Stimulated activated naive CD8-positive, alpha-beta T cell treated with anti-CD3 and anti-CD28 coated beads, Interleukin-15, Interleukin-2, amounts not matched to agents 100 ng/mL and 50 ng/mL, for 24 hours (primary cell): ENCODE data around the gene TBX2.

Source experiments
- H3K27ac Mint-ChIP-seq: one replicate; pipeline ENCODE4 v1.8.0; 2021; ENCODE audit warnings: mild to moderate bottlenecking, mixed read lengths
- H3K27me3 Mint-ChIP-seq: one replicate; pipeline ENCODE4 v1.8.0; 2021; ENCODE audit warnings: mixed read lengths
- H3K36me3 Mint-ChIP-seq: one replicate; pipeline ENCODE4 v1.8.0; 2021; ENCODE audit warnings: low read depth, mixed read lengths
- H3K4me1 Mint-ChIP-seq: one replicate; pipeline ENCODE4 v1.8.0; 2021; ENCODE audit warnings: low read depth, mixed read lengths
- H3K4me3 Mint-ChIP-seq: one replicate; pipeline ENCODE4 v1.8.0; 2021; ENCODE audit warnings: mild to moderate bottlenecking, mixed read lengths
- H3K9me3 Mint-ChIP-seq: one replicate; pipeline ENCODE4 v1.8.0; 2021; ENCODE audit warnings: mixed read lengths

The TBX2 gene

GRCh38 chr17:61402073-61402541 is 2.5 kb downstream of the TBX2 start:
- Mint-ChIP-seq H3K36me3 (no peaks in the 10 kb centered on the region), H3K9me3 (no peaks in the 10 kb centered on the region), H3K4me1 (peaks cover 46% of the 10 kb centered on the region), H3K27ac (no peak overlapping the region), H3K27me3 (peaks cover 60% of the 10 kb centered on the region), H3K4me3 (peak overlapping the region; percentile 58)

DNA sequence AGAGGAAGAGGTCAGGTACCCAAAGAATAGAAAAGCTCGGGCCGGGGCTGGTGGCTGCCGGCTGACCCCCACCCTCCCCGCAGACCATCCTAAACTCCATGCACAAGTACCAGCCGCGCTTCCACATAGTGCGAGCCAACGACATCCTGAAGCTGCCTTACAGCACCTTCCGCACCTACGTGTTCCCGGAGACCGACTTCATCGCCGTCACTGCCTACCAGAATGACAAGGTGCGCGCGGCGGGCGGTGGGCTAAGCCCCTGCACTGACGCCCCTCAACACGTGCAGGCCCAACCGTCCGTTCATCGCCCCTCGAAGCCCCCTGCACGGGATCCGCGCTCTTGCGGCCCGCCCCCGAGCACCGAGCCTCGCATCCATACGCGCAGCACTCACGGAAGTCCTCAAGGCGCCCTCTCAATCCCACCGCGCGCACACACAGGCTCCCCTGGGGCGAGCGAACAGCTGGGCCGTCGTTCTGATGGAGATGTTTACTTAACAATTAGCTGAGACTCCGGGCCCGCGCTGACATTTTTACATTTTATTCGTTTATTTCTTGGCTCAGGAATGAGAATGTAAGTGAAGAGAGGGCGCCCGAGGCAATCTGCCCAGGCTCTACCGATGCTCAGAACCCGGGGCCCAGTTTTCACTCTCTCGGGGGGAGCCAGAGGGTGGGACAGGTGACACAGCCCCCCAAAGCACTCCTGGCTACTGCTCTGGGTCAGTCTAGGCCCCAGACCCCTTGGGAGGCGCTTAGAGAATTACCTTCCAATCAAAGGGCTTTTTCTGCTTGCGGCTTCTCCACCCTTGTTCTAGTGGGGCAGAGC is 3.5 kb downstream of the TBX2 start:
- peaks cover 38% of the 10 kb centered on the region for H3K4me1 Mint-ChIP-seq
- H3K4me3 Mint-ChIP-seq: peak overlapping the region; percentile 58
- no peak overlapping the region for H3K27ac Mint-ChIP-seq
- H3K27me3 Mint-ChIP-seq: peaks cover 63% of the 10 kb centered on the region
- no peaks in the 10 kb centered on the region for H3K9me3 Mint-ChIP-seq
- no peaks in the 10 kb centered on the region for H3K36me3 Mint-ChIP-seq

DNA sequence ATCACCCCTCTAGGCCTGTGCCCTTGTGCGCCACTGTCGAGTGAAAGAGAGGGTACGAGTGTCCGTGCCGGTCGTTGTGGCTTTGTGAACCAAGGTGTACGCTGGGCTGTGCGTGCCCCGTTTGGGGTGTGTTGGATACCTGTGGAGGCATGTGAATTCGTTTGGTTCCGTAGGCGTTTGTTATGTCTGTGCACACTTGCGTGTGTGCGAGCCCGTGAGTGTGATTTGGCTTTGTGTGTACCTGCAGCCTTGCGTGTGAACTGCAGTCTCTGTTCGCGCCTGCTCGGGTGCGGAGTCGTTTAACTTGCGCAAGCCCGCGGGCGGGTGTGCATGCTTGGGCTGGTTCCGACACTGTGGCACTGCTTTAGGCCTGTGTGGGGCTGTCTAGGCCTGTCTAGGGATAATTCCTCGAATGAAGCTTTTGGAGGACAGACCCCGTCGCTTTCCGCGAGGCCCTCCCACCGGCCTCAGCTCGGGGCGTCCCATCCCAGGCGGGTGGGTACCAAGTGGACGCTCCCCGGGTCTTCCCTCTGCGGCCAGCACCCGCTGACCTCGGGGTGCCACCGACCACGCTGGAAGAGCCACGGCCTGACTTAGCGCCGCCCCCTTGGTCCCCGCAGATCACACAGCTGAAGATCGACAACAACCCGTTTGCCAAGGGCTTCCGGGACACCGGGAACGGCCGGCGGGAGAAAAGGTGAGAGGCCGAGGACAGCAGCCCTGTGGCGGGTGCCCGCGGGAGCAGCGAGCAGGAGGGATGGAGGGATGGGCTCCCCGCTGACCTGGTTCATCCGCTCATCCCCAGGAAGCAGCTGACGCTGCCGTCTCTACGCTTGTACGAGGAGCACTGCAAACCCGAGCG is 4.4 kb downstream of the TBX2 start:
- H3K36me3 Mint-ChIP-seq: no peaks in the 10 kb centered on the region
- H3K4me1 Mint-ChIP-seq: peaks cover 37% of the 10 kb centered on the region
- H3K27ac Mint-ChIP-seq: no peak overlapping the region
- H3K9me3 Mint-ChIP-seq: no peaks in the 10 kb centered on the region
- H3K4me3 Mint-ChIP-seq: peak overlapping the region; percentile 58
- H3K27me3 Mint-ChIP-seq: peaks cover 64% of the 10 kb centered on the region

DNA sequence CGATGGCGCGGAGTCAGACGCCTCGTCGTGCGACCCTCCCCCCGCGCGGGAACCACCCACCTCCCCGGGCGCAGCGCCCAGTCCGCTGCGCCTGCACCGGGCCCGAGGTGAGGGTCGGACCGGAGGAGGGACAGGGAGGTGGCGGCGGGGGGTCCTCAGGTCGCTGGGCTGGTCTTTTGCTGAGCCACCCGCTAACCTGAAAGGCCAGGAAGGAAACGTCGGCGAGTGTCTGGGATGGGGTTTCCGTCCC is 4.9 kb downstream of the TBX2 start:
- Mint-ChIP-seq H3K4me1 (peaks cover 37% of the 10 kb centered on the region), H3K27me3 (peaks cover 64% of the 10 kb centered on the region), H3K9me3 (no peaks in the 10 kb centered on the region), H3K4me3 (no peak overlapping the region), H3K27ac (no peak overlapping the region), H3K36me3 (no peaks in the 10 kb centered on the region)

DNA sequence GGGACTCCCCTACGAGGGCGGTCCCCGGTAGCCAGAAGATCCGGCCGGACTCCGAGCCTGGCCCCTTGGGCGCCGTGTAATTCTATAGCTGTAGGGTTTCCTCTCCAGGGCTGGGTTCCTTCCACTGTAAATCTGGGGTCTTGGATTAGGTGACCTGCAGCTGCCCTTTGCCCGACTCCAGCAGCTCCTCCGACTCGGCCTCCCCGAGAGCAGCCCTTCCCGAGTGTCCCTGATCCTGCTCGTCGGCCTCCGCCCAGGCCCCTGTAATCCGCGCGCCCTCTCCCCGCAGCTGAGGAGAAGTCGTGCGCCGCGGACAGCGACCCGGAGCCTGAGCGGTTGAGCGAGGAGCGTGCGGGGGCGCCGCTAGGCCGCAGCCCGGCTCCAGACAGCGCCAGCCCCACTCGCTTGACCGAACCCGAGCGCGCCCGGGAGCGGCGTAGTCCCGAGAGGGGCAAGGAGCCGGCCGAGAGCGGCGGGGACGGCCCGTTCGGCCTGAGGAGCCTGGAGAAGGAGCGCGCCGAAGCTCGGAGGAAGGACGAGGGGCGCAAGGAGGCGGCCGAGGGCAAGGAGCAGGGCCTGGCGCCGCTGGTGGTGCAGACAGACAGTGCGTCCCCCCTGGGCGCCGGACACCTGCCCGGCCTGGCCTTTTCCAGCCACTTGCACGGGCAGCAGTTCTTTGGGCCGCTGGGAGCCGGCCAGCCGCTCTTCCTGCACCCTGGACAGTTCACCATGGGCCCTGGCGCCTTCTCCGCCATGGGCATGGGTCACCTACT is 5.5 kb downstream of the TBX2 start:
- Mint-ChIP-seq H3K9me3 (no peaks in the 10 kb centered on the region), H3K36me3 (no peaks in the 10 kb centered on the region), H3K4me3 (no peak overlapping the region), H3K27ac (no peak overlapping the region), H3K27me3 (peaks cover 68% of the 10 kb centered on the region), H3K4me1 (peaks cover 42% of the 10 kb centered on the region)

DNA sequence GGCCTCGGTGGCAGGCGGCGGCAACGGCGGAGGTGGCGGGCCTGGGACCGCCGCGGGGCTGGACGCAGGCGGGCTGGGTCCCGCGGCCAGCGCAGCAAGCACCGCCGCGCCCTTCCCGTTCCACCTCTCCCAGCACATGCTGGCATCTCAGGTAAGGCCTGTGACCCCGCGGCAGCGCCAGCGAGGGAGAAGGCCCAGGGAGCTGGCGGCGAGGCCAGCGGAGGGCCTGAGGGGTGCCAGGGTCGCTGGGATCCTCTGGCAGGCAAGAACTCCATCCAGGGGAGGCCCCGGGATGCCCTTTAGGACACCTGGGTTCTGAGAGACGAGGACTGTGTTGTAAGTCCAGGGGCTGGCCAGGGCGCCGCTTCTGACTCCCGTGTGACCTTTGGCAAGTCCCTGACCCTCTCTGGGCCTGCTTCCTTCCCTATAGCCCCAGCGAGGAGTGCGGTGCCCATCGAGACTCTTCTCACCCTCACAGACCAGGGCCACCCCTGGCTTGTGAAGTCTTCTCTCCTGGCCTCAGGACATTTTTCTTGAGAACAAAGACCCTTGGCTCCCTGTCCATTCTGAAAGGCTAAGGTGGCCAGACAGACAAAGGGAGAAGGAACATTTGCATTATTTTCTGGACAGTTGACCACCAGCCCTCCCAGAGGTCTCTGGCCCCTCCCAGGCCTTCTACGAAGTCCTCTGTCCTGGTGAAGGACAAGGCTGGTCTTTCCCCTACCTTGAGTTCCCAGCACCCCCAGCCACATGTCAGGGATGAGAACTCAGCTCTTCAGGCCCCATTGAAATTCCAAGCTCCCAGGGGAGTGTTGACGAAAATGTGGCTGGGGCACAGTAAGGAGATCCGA is 6.3 kb downstream of the TBX2 start:
- Mint-ChIP-seq H3K4me3 (no peak overlapping the region), H3K9me3 (no peaks in the 10 kb centered on the region), H3K27ac (no peak overlapping the region), H3K4me1 (peaks cover 45% of the 10 kb centered on the region), H3K27me3 (peaks cover 71% of the 10 kb centered on the region), H3K36me3 (no peaks in the 10 kb centered on the region)

DNA sequence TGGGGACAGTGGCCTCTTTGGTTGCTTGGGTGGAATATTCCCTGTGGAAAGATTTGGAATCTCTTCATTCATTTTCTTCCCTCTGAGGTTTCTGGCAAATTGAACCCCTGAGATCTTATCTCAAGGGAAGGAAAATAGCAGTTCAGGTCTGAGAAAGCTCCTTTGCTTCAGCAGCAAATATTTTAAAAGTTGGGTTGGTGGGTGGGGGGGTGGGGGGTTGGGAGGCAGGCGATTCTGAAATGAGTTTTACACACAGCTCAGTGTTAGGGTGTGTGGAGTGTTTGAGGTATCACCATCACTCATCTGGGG is 6.8 kb downstream of the TBX2 start:
- Mint-ChIP-seq H3K27ac (no peak overlapping the region), H3K9me3 (no peaks in the 10 kb centered on the region), H3K4me1 (peaks cover 39% of the 10 kb centered on the region), H3K36me3 (no peaks in the 10 kb centered on the region), H3K27me3 (peaks cover 65% of the 10 kb centered on the region), H3K4me3 (no peak overlapping the region)

DNA sequence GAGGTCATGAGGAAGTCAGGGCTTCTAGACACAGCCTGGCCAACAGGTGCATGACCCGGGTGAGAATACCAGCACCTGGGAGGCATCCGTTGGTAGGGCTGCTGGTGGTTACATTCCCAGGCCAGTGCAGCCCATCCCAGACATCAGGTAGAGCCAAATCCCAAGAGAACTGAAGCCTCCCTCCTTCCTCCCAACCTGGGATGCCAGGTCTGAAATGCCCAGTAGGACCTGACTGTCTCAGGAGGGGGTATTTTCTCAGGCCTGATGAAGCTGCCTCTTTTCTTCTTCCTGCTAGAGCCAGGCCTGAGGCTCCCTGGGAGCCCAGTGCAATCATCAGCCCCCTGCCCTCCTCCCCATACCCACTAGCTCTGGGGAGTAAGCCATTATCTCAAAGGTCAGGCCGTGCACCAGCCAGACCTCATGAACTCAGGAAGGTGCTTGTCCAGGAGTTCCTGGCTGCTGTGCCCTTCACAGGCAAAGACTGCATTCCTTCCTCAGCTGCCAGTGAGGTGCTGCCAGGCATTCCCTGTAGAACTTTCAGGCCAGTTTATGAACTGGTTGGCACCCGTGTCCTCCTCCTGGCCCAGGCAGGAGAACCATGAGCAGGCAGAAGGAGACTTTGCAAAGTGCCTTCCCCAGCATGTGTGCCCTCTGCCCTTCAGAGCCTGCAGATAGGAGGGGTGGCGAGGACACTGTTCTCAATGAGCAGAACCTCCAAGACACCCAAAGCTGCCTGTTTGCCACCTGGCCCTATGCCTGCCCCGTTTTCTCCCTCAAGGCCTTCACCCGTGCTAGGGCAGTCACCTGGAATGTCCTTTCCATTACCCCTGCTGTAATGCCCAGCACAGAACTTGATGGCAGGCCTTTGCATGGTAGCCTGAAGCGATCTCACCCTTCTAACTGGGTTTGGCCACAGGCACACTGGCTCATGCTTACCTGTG is 7.6 kb downstream of the TBX2 start:
- Mint-ChIP-seq H3K27ac (no peak overlapping the region), H3K36me3 (no peaks in the 10 kb centered on the region), H3K9me3 (no peaks in the 10 kb centered on the region), H3K4me1 (peaks cover 36% of the 10 kb centered on the region), H3K4me3 (no peak overlapping the region), H3K27me3 (peaks cover 62% of the 10 kb centered on the region)

DNA sequence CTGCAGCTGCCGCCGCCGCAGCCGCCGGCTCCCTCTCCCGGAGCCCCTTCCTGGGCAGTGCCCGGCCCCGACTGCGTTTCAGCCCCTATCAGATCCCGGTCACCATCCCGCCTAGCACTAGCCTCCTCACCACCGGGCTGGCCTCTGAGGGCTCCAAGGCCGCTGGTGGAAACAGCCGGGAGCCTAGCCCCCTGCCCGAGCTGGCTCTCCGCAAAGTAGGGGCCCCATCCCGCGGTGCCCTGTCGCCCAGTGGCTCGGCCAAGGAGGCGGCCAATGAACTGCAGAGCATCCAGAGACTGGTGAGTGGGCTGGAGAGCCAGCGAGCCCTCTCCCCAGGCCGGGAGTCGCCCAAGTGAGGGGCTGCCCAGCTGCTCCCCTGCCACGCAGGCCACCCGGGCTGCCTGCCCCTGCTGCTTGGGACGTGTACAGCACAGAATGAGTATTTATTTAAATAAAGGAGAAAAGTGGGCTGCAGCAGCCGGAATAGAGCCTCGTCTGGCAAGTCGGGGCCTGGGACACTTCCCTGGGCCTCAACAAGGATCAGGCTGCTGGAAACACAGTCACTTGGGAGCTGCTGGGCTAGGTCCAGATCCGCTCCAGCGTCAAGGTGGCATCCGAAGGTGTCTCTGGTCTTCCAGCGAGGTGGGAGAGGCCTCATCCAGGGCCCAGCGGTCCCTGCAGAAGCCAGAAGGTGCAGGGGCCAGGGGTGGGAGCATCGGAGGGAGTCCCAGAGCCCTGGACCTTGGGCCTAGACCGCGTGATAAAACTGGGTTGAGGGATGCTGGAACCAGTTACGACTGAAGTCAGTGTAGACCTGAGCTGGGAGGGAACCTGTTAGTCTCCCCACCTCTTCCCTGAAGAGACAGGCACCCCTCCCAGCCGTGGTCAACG is 8.8 kb downstream of the TBX2 start:
- H3K4me1 Mint-ChIP-seq: peaks cover 25% of the 10 kb centered on the region
- H3K9me3 Mint-ChIP-seq: no peaks in the 10 kb centered on the region
- H3K27me3 Mint-ChIP-seq: peaks cover 52% of the 10 kb centered on the region
- no peaks in the 10 kb centered on the region for H3K36me3 Mint-ChIP-seq
- no peak overlapping the region for H3K27ac Mint-ChIP-seq
- peak overlapping the region; percentile 67 for H3K4me3 Mint-ChIP-seq

DNA sequence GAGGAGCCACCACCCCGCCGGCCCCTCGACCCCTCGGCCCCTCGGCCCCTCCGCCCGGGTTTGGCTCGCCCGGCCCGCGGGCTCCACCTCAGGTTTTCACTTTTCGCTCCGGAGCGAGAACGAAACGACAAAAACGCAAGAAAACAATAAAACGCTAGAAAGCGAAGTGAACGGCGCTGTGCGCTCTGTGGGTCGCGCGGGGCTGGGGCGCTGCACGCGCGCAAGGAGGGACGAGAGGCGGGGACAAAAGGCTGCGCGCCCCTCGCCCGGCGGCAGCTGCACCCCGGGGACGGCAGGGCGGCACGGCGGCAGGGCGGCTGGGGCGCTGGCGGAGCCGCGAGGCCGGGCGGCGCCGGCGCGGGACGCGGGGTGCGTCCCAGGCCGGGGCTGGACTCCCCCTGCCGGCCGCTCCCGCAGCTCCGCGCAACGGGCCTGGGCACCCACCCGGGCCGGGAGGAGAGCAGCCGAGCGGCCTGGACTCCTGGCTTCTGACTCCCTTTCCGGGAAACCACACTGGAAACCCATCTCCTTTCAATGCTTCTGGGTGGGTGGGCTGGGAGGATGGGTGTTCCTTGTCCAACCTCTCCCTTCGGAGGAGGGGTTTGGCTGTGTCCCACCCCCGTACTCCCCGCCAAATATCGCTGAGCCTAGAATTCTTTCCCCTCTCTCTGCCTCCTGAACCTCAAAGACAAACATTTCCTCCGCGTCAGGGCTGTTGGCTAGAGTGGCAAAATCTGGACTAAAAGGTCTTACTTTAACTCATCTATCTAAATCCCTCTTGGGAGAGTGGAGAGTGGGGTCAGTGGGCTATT is 9.9 kb downstream of the TBX2 start:
- Mint-ChIP-seq H3K36me3 (no peaks in the 10 kb centered on the region), H3K27me3 (peaks cover 47% of the 10 kb centered on the region), H3K9me3 (no peaks in the 10 kb centered on the region), H3K27ac (no peak overlapping the region), H3K4me1 (peaks cover 17% of the 10 kb centered on the region), H3K4me3 (peak overlapping the region; percentile 60)

DNA sequence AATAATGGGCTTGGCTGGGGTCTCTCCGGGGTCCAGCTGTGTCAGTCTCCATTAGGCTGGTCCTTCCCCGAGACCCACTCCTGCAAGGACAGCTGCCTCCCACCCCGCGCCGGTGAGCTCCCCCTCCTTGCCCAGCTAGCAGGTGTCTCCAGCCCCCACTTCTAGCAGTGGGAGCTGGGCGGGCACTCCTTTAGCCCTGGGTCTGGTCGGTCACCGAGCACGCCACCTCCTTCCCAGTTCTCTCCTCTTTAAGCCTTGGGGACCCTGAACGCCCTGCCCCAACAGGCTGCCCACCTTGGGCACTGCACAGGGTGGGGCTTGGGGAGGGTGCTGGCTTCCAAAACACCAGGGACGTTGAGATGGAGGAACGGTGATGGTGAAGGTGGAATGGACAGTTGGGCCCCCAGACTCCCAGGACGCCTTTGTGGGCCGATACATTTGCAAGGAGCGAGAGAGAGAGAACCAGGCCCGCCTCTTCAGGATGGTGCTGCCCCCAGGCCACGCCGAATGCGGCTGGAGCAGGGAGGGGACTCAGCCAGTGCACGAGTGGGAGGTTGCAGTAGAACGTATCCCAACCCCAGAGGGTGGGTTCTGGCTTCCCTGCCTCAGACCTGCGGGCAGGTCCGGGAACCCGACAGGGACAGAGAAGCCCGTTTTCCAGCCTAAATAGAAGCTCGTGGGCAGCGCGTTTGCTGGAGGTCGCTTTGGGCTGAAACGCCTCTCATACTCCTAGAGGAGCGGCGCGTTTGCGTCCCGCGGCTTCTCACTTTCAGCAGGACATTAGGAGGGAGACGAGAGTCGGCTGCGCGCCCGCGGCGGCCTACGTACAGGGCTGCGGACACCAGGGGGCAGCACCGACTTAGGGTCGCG is 10.7 kb downstream of the TBX2 start:
- Mint-ChIP-seq H3K9me3 (no peaks in the 10 kb centered on the region), H3K4me3 (peak overlapping the region; percentile 60), H3K36me3 (no peaks in the 10 kb centered on the region), H3K27me3 (peaks cover 47% of the 10 kb centered on the region), H3K27ac (no peak overlapping the region), H3K4me1 (peaks cover 17% of the 10 kb centered on the region)

DNA sequence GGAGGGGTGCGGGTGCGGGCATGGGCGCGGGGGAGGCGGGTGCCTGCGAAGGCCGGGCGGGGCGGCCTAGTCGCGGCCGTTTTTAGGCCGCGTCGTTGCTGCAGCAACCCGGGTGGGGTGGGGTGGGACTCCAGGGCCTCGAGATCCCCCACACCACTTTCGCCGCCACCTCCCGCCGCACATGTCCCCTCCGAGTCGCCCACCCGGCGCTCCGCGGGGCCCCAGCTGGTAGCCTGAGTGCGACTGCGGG is 11.3 kb downstream of the TBX2 start:
- no peaks in the 10 kb centered on the region for H3K36me3 Mint-ChIP-seq
- no peaks in the 10 kb centered on the region for H3K9me3 Mint-ChIP-seq
- H3K27me3 Mint-ChIP-seq: peaks cover 46% of the 10 kb centered on the region
- H3K4me3 Mint-ChIP-seq: no peak overlapping the region
- no peak overlapping the region for H3K27ac Mint-ChIP-seq
- H3K4me1 Mint-ChIP-seq: peaks cover 17% of the 10 kb centered on the region
